Parathyroid adenoma (tissue), 2 donors: ENCODE measurements around the gene ZMYM5.
"Not testable (repeated sequence)": the region's sequence is repeated elsewhere in the genome, so short reads cannot be mapped to it uniquely, and the experiment has no call there.

Source experiments
- H2AFZ ChIP-seq: fragments of 300-600 bp; sonication (generic); one replicate; pipeline ENCODE4 v1.7.0; 2017; ENCODE audit warnings: antibody characterized with exemption, mild to moderate bottlenecking
- H3K27ac ChIP-seq: fragments of 300-600 bp; sonication (generic); one replicate; pipeline ENCODE4 v1.7.0; 2017
- H3K27me3 ChIP-seq: fragments of 300-600 bp; sonication (generic); one replicate; pipeline ENCODE4 v1.7.0; 2017; ENCODE audit warnings: low read length; ENCODE audit not compliant: control insufficient read depth, insufficient read depth
- H3K36me3 ChIP-seq: fragments of 300-600 bp; sonication (generic); one replicate; pipeline ENCODE4 v1.7.0; 2017; ENCODE audit warnings: low read length; ENCODE audit not compliant: control insufficient read depth, insufficient read depth
- H3K4me1 ChIP-seq: fragments of 300-600 bp; sonication (generic); one replicate; pipeline ENCODE4 v1.7.0; 2017; ENCODE audit warnings: control low read depth
- H3K4me2 ChIP-seq: fragments of 300-600 bp; sonication (generic); one replicate; pipeline ENCODE4 v1.7.0; 2017; ENCODE audit warnings: low read length
- H3K4me3 ChIP-seq: fragments of 300-600 bp; sonication (generic); one replicate; pipeline ENCODE4 v1.7.0; 2017; ENCODE audit warnings: low read depth, low read length
- H3K79me2 ChIP-seq: fragments of 300-600 bp; sonication (generic); one replicate; pipeline ENCODE4 v1.7.0; 2017; ENCODE audit warnings: control low read depth
- H3K9ac ChIP-seq: fragments of 300-600 bp; sonication (generic); one replicate; pipeline ENCODE4 v1.7.0; 2017; ENCODE audit warnings: mild to moderate bottlenecking
- H3K9me3 ChIP-seq: fragments of 300-600 bp; sonication (generic); one replicate; pipeline ENCODE4 v1.7.0; 2017; ENCODE audit warnings: low read length; ENCODE audit not compliant: control insufficient read depth
- CTCF ChIP-seq: fragments of 300-600 bp; sonication (generic); IDR thresholded peaks from one replicate; pipeline ENCODE4 v1.7.0; 2017; ENCODE audit warnings: antibody characterized with exemption, mild to moderate bottlenecking
- donor health status: primary hyperparathyroidism.

The ZMYM5 gene

GRCh38 chr13:19810151-19810550 is 53.3 kb downstream of the ZMYM5 start:
- Histone ChIP-seq H3K4me2 (no peak overlapping the region), H3K27me3 (no peaks in the 10 kb centered on the region), H3K27ac (no peak overlapping the region), H3K4me1 (no peaks in the 10 kb centered on the region), H3K9me3 (no peaks in the 10 kb centered on the region), H3K9ac (no peak overlapping the region), H3K4me3 (no peak overlapping the region), H2AFZ (no peak overlapping the region), H3K79me2 (no peaks in the 10 kb centered on the region), H3K36me3 (no peaks in the 10 kb centered on the region)
- no peak for TF ChIP-seq CTCF

- Histone ChIP-seq H3K4me2 (no peak overlapping the region), H3K9me3 (no peaks in the 10 kb centered on the region), H3K27ac (no peak overlapping the region), H3K79me2 (no peaks in the 10 kb centered on the region), H3K4me1 (no peaks in the 10 kb centered on the region), H3K27me3 (no peaks in the 10 kb centered on the region), H3K4me3 (no peak overlapping the region), H2AFZ (no peak overlapping the region), H3K36me3 (no peaks in the 10 kb centered on the region), H3K9ac (no peak overlapping the region)
- no peak for TF ChIP-seq CTCF
Observed at GRCh38 chr13:19805765-19806164, 57.7 kb downstream of the ZMYM5 start.

- no peaks in the 10 kb centered on the region for H3K4me1 ChIP-seq
- no peak overlapping the region for H3K4me3 ChIP-seq
- TF ChIP-seq CTCF, result no peak
- H3K9me3 ChIP-seq, result no peaks in the 10 kb centered on the region
- H3K4me2 ChIP-seq, result no peak overlapping the region
- H3K79me2 ChIP-seq, result no peaks in the 10 kb centered on the region
- H3K27ac ChIP-seq, result no peak overlapping the region
- H3K27me3 ChIP-seq, result no peaks in the 10 kb centered on the region
- no peak overlapping the region for H2AFZ ChIP-seq
- H3K36me3 ChIP-seq, result no peaks in the 10 kb centered on the region
- no peak overlapping the region for H3K9ac ChIP-seq
Observed at GRCh38 chr13:19795956-19796355, 67.5 kb downstream of the ZMYM5 start.

- Histone ChIP-seq H2AFZ (no peak overlapping the region), H3K4me1 (no peaks in the 10 kb centered on the region), H3K27me3 (no peaks in the 10 kb centered on the region), H3K27ac (no peak overlapping the region), H3K4me2 (no peak overlapping the region), H3K9ac (no peak overlapping the region), H3K36me3 (no peaks in the 10 kb centered on the region), H3K9me3 (no peaks in the 10 kb centered on the region), H3K4me3 (no peak overlapping the region), H3K79me2 (no peaks in the 10 kb centered on the region)
- no peak for TF ChIP-seq CTCF
Observed at GRCh38 chr13:19794631-19795030, 68.8 kb downstream of the ZMYM5 start.

GRCh38 chr13:19791953-19792537 is 71.4 kb downstream of the ZMYM5 start:
- H3K9ac ChIP-seq, result no peak overlapping the region
- no peaks in the 10 kb centered on the region for H3K27me3 ChIP-seq
- no peaks in the 10 kb centered on the region for H3K9me3 ChIP-seq
- no peaks in the 10 kb centered on the region for H3K36me3 ChIP-seq
- no peak for TF ChIP-seq CTCF
- H3K79me2 ChIP-seq, result no peaks in the 10 kb centered on the region
- H3K4me3 ChIP-seq, result no peak overlapping the region
- H2AFZ ChIP-seq, result no peak overlapping the region
- no peak overlapping the region for H3K27ac ChIP-seq
- H3K4me2 ChIP-seq, result no peak overlapping the region
- H3K4me1 ChIP-seq, result no peaks in the 10 kb centered on the region

GRCh38 chr13:19782727-19783682 is 80.4 kb downstream of the ZMYM5 start, which contains the start of gene PSPC1:
PSPC1 (minus strand) TSS chr13:19782945; CDS start chr13:19782757, 188 bp downstream.
- H3K27me3 ChIP-seq, H3K36me3 ChIP-seq, H3K9me3 ChIP-seq, H3K4me1 ChIP-seq, H3K79me2 ChIP-seq: not testable (repeated sequence)
- peak within 1 kb of the TSS; percentile 71 for H3K4me2 ChIP-seq
- peak within 1 kb of the TSS; percentile 89 for H3K4me3 ChIP-seq
- peak within 1 kb of the TSS; percentile 72 for H3K9ac ChIP-seq
- peak within 1 kb of the TSS; percentile 91 for H3K27ac ChIP-seq
- peak within 1 kb of the TSS; percentile 86 for H2AFZ ChIP-seq
